ENCODE data around the gene FJX1.
"Not testable (repeated sequence)": the region's sequence is repeated elsewhere in the genome, so short reads cannot be mapped to it uniquely, and the experiment has no call there.

GRCh38 chr11:35668350-35668749 is 50.1 kb downstream of the FJX1 start:
- TF ChIP-seq, protein P1, sequence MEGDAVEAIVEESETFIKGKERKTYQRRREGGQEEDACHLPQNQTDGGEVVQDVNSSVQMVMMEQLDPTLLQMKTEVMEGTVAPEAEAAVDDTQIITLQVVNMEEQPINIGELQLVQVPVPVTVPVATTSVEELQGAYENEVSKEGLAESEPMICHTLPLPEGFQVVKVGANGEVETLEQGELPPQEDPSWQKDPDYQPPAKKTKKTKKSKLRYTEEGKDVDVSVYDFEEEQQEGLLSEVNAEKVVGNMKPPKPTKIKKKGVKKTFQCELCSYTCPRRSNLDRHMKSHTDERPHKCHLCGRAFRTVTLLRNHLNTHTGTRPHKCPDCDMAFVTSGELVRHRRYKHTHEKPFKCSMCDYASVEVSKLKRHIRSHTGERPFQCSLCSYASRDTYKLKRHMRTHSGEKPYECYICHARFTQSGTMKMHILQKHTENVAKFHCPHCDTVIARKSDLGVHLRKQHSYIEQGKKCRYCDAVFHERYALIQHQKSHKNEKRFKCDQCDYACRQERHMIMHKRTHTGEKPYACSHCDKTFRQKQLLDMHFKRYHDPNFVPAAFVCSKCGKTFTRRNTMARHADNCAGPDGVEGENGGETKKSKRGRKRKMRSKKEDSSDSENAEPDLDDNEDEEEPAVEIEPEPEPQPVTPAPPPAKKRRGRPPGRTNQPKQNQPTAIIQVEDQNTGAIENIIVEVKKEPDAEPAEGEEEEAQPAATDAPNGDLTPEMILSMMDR (IDR thresholded peaks at IDR 0.05): not testable (repeated sequence)
- TF ChIP-seq POLR2A (IDR thresholded peaks at IDR 0.05): not testable (repeated sequence)

Measured in gastroesophageal sphincter (tissue), 3 donors.